Bladder microvascular endothelial cell (primary cell): ENCODE data around the gene SRRM3. TPM values are rescaled to one million over a fixed set of nuclear protein-coding genes. Genes with fewer than 3 reads are reported as not detected.

Experiments used
- total RNA-seq: library from RNA; depleted of rRNA; stranded (reverse); fragments of >200 nt; gene quantifications from 2 replicates; pipeline ENCODE4 v1.2.3, GENCODE V29; 2014

The SRRM3 gene, protein sequence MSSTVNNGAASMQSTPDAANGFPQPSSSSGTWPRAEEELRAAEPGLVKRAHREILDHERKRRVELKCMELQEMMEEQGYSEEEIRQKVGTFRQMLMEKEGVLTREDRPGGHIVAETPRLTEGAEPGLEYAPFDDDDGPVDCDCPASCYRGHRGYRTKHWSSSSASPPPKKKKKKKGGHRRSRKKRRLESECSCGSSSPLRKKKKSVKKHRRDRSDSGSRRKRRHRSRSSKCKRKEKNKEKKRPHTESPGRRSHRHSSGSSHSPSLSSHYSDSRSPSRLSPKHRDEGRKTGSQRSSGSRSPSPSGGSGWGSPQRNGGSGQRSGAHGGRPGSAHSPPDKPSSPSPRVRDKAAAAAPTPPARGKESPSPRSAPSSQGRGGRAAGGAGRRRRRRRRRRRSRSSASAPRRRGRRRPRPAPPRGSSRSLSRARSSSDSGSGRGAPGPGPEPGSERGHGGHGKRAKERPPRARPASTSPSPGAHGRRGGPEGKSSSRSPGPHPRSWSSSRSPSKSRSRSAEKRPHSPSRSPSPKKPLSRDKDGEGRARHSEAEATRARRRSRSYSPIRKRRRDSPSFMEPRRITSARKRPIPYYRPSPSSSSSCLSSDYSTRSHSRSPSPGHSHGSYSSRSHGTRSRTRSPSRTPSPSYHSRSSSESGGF
- 0.49 and 2.5 TPM in 2 replicates for total RNA-seq

DNA sequence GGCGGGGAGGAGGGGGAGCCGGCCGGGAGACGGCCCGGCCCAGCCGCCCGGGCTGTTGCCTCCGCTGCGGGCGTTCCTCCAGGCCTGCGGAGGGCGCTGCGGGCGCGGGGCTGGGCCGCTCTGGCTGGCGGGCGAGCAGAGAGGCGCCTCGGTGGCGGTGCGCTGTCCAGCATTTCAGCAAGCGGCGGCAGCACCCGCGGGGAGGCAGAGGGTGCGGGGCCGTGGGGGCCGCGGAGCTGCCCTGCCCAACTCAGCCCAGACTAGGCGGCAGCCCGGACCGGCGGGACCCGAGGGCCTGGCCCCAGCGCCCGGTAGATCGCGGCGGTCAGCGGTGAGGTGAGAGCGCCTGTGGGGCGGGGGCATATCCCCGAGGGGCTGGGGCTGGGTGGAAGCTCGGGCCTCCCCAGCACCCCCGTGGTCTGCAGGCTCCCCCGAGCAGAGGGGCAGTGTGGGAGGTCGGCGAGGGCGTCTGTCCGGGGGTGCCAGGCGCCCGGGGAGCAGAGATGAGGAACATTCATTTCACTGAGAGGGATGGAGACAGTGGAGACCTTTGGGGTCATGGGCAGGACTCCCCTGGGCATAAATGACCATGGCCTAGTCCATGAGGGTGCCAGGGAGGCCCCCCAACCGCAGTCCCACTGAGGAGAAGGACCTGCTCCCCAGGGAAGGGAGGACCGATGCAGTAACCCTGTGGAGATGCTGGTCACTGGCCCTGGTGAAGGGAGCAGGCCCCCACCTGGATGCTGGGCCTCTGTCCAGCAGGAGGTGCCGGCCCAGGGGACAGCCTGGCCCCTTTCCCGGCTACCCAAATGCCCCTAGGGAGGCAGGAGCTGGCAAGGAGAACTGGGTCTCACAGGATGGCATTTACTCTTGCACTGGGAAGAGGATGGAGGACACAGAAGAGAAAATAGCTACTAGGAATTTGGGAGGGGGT lies at the start of gene SRRM3:
Gene SRRM3 (plus strand): TSS at position 165 of the 934 bp plus-strand sequence. CDS start 33,171 bp downstream, outside the sequence.

GRCh38 chr7:76302347-76303201 lies 100.9 kb downstream of the SRRM3 start, which contains the start of gene HSPB1:
TSS of gene HSPB1 (plus strand) at chr7:76302673. CDS start at chr7:76302713, 40 bp downstream.

Other genes starting within 250 kb of the SRRM3 start
- gene TMEM120A, start 207.3 kb upstream of the SRRM3 start, total RNA-seq: 15.2 and 137 TPM in 2 replicates
- gene STYXL1, start 153.9 kb upstream of the SRRM3 start, total RNA-seq: 27.5 and 44.0 TPM in 2 replicates
- gene MDH2, start 153.8 kb upstream of the SRRM3 start, total RNA-seq: 33.8 and 62.2 TPM in 2 replicates
- gene HSPB1, start 100.8 kb downstream of the SRRM3 start, total RNA-seq: 71.7 and 122 TPM in 2 replicates
- 68.3 and 164 TPM in 2 replicates for gene YWHAG, start 157.1 kb downstream of the SRRM3 start, total RNA-seq
- under 0.01 and 0.44 TPM in 2 replicates for gene SSC4D, start 207.8 kb downstream of the SRRM3 start, total RNA-seq
- 0.49 and 5.3 TPM in 2 replicates for gene ZP3, start 223.1 kb downstream of the SRRM3 start, total RNA-seq